ENCODE measurements around the gene DNAH3. TPM values are rescaled to one million over a fixed set of nuclear protein-coding genes. Genes with fewer than 3 reads are reported as not detected.
"Not testable (repeated sequence)": the region's sequence is repeated elsewhere in the genome, so short reads cannot be mapped to it uniquely, and the experiment has no call there.

DNAH3 gene
- under 1 TPM in 1 of 6 donors, not detected in 5; 0.03 TPM for total RNA-seq
- polyA plus RNA-seq, result not detected

GRCh38 chr16:21150375-21151001, at the start of gene DNAH3:
Gene DNAH3 (minus strand): TSS chr16:21150846. CDS start chr16:21150319, 527 bp downstream.
- FAIRE-seq (no peak), ATAC-seq (peak; percentile 76 to 88 (median 81)), DNase-seq (peak in 2 of 6 donors; percentile 17 to 34)
- Histone ChIP-seq H3K4me3 (no peak within 1 kb of the TSS), H3K27ac (peak within 1 kb of the TSS in 2 of 4 donors; percentile 8 to 28), H3K4me1 (no peaks in the 10 kb centered on the region), H3K36me3 (no peaks in the 10 kb centered on the region), H3K27me3 (no peaks in the 10 kb centered on the region), H3K9me3 (no peaks in the 10 kb centered on the region)
- TF ChIP-seq CTCF (IDR thresholded peaks at IDR 0.05), result no peak
- WGBS, 2 donors, result 10 to 20% methylated on average over 8 of the region's 8 CpGs
- intact Hi-C loops (cut with DNase I), result no loop called here

GRCh38 chr16:21199607-21200218, 49.1 kb upstream of the DNAH3 start:
- H3K4me3 ChIP-seq, result no peak overlapping the region
- H3K27me3 ChIP-seq, result no peaks in the 10 kb centered on the region
- TF ChIP-seq CTCF (IDR thresholded peaks at IDR 0.05), result no peak
- H3K36me3 ChIP-seq, result no peaks in the 10 kb centered on the region
- DNase-seq (no peak), ATAC-seq (no peak), FAIRE-seq (no peak)
- 53 to 71% methylated on average over 5 of the region's 5 CpGs for WGBS, 2 donors
- no peaks in the 10 kb centered on the region for H3K4me1 ChIP-seq
- H3K9me3 ChIP-seq, result no peaks in the 10 kb centered on the region
- intact Hi-C loops (cut with DNase I), result loop anchor here in 1 of 3 donors (10.0 kb wide), 1 partner anchor 95 kb away; no protein-coding TSS in a partner anchor
- no peak overlapping the region for H3K27ac ChIP-seq

GRCh38 chr16:21197621-21198020, 47.0 kb upstream of the DNAH3 start:
- FAIRE-seq, result no peak
- Histone ChIP-seq H3K4me3 (no peak overlapping the region), H3K9me3 (no peaks in the 10 kb centered on the region), H3K36me3 (no peaks in the 10 kb centered on the region), H3K27me3 (no peaks in the 10 kb centered on the region), H3K4me1 (no peaks in the 10 kb centered on the region), H3K27ac (no peak overlapping the region)
- DNase-seq, result no peak
- intact Hi-C loops (cut with DNase I), result loop anchor here in 1 of 3 donors (10.0 kb wide), 1 partner anchor 97 kb away; no protein-coding TSS in a partner anchor
- TF ChIP-seq CTCF (IDR thresholded peaks at IDR 0.05), result no peak
- no peak for ATAC-seq
- 70 to 81% methylated on average over 3 of the region's 3 CpGs for WGBS, 2 donors

GRCh38 chr16:21197112-21197511, 46.5 kb upstream of the DNAH3 start:
- WGBS, 2 donors, result 69 to 73% methylated on average over 1 of the region's 1 CpG
- no peak for FAIRE-seq
- no peaks in the 10 kb centered on the region for H3K36me3 ChIP-seq
- intact Hi-C loops (cut with DNase I), result loop anchor here in 1 of 3 donors (10.0 kb wide), 1 partner anchor 98 kb away; no protein-coding TSS in a partner anchor
- TF ChIP-seq CTCF (IDR thresholded peaks at IDR 0.05), result no peak
- no peak overlapping the region for H3K4me3 ChIP-seq
- ATAC-seq, result no peak
- no peak overlapping the region for H3K27ac ChIP-seq
- no peak for DNase-seq
- no peaks in the 10 kb centered on the region for H3K9me3 ChIP-seq
- H3K27me3 ChIP-seq, result no peaks in the 10 kb centered on the region
- H3K4me1 ChIP-seq, result no peaks in the 10 kb centered on the region

- DNase-seq, FAIRE-seq, H3K4me3 ChIP-seq, H3K9me3 ChIP-seq, H3K27ac ChIP-seq, H3K36me3 ChIP-seq, H3K27me3 ChIP-seq, ATAC-seq, H3K4me1 ChIP-seq: not testable (repeated sequence)
- WGBS, 2 donors, result 80 to 84% methylated on average over 8 of the region's 8 CpGs
- intact Hi-C loops (cut with DNase I), result loop anchor here in 1 of 3 donors (10.0 kb wide), 1 partner anchor 99 kb away; no protein-coding TSS in a partner anchor
These were observed 44.7 kb upstream of the DNAH3 start for GRCh38 chr16:21195330-21195729.
